ENCODE measurements around the gene UPF2. TPM values are rescaled to one million over a fixed set of nuclear protein-coding genes. Genes with fewer than 3 reads are reported as not detected.

Gene UPF2
- total and polyA plus RNA-seq, 10 of the 15 experiments (the other 5 are each of a cell fraction or from before 2014, with no cell fraction given), result 21.0 to 44.4 (median 25.9) TPM

DNA sequence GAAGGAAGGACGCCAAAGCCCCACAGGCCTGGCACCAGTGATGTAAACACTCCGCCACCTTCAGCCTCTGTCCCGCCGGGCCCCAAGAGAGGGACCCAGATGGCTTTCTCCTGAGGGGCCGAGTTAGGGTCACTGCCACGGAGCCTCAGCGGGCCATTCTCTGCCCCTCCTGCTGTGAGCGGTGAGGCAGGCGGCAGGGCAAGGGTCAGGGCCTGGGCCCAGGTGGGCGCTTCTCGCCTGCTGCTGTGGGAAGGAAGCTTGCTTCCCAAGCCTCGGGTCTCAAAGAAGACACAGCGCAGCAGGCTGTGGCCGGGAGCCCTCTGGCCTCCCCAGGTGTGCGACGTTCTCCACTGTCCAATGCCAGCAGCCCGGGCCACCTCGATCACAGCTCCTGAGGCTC is 134.7 kb downstream of the UPF2 start:
- Histone ChIP-seq H3K4me3 (no peak overlapping the region), H3K9ac (ENCODE audit: control insufficient read depth, insufficient read depth, low read length) (no peak overlapping the region), H3K27ac (ENCODE audit: control insufficient read depth, insufficient read depth) (no peak overlapping the region), H3K27me3 (replicated peaks in 1 of 2; ENCODE audit: control insufficient read depth in 2 of 2, insufficient read depth in 2 of 2, low read length in 1 of 2) (no peaks in the 10 kb centered on the region), H3K4me2 (ENCODE audit: control insufficient read depth, insufficient read depth) (no peak overlapping the region), H3K79me2 (ENCODE audit: control insufficient read depth, insufficient read depth, low read length) (no peaks in the 10 kb centered on the region), H3K36me3 (ENCODE audit: control insufficient read depth in 2 of 2, insufficient read depth in 2 of 2, low read length in 1 of 2) (no peaks in the 10 kb centered on the region), H2AFZ (ENCODE audit: control insufficient read depth, low read depth, low read length) (no peak overlapping the region), H4K20me1 (ENCODE audit: control insufficient read depth, insufficient read depth) (no peaks in the 10 kb centered on the region), H3K4me1 (ENCODE audit: control insufficient read depth, insufficient read depth, low read length) (peaks cover 3% of the 10 kb centered on the region; the same call in 1 of the 2 replicates), H3K9me3 (replicated peaks; ENCODE audit: control insufficient read depth, insufficient read depth, low read length) (no peaks in the 10 kb centered on the region)
- ChIA-PET POLR2A (no interaction called here), CTCF (no interaction called here), RAD21 (ENCODE audit: unreplicated experiment) (no interaction called here), SMC1A (ENCODE audit: uncharacterized antibody, unreplicated experiment) (no interaction called here)
- BruUV-seq (replicated peaks), result no TSS peak
- in situ Hi-C loops (cut with MboI) (no loop called here), intact Hi-C loops (cut with micrococcal nuclease; ENCODE audit: unreplicated experiment) (no loop called here)
- DNase-seq (ENCODE audit: low read depth, low spot score) (no peak), ATAC-seq (no peak), FAIRE-seq (no peak)
- WGBS (ENCODE audit: insufficient coverage, insufficient replicate concordance, low lambda C conversion rate, missing lambda C conversion rate), result 73% methylated on average over 12 of the region's 18 CpGs
- TF ChIP-seq RUNX3 (IDR thresholded peaks at IDR 0.05; ENCODE audit: low read length), result no peak
- TF ChIP-seq ZNF207 (IDR thresholded peaks at IDR 0.05; ENCODE audit: borderline replicate concordance), result no peak
- TF ChIP-seq, protein P1, sequence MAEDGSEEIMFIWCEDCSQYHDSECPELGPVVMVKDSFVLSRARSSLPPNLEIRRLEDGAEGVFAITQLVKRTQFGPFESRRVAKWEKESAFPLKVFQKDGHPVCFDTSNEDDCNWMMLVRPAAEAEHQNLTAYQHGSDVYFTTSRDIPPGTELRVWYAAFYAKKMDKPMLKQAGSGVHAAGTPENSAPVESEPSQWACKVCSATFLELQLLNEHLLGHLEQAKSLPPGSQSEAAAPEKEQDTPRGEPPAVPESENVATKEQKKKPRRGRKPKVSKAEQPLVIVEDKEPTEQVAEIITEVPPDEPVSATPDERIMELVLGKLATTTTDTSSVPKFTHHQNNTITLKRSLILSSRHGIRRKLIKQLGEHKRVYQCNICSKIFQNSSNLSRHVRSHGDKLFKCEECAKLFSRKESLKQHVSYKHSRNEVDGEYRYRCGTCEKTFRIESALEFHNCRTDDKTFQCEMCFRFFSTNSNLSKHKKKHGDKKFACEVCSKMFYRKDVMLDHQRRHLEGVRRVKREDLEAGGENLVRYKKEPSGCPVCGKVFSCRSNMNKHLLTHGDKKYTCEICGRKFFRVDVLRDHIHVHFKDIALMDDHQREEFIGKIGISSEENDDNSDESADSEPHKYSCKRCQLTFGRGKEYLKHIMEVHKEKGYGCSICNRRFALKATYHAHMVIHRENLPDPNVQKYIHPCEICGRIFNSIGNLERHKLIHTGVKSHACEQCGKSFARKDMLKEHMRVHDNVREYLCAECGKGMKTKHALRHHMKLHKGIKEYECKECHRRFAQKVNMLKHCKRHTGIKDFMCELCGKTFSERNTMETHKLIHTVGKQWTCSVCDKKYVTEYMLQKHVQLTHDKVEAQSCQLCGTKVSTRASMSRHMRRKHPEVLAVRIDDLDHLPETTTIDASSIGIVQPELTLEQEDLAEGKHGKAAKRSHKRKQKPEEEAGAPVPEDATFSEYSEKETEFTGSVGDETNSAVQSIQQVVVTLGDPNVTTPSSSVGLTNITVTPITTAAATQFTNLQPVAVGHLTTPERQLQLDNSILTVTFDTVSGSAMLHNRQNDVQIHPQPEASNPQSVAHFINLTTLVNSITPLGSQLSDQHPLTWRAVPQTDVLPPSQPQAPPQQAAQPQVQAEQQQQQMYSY (CRISPR knock-in tag; IDR thresholded peaks at IDR 0.05), result no peak
- TF ChIP-seq, protein P2, sequence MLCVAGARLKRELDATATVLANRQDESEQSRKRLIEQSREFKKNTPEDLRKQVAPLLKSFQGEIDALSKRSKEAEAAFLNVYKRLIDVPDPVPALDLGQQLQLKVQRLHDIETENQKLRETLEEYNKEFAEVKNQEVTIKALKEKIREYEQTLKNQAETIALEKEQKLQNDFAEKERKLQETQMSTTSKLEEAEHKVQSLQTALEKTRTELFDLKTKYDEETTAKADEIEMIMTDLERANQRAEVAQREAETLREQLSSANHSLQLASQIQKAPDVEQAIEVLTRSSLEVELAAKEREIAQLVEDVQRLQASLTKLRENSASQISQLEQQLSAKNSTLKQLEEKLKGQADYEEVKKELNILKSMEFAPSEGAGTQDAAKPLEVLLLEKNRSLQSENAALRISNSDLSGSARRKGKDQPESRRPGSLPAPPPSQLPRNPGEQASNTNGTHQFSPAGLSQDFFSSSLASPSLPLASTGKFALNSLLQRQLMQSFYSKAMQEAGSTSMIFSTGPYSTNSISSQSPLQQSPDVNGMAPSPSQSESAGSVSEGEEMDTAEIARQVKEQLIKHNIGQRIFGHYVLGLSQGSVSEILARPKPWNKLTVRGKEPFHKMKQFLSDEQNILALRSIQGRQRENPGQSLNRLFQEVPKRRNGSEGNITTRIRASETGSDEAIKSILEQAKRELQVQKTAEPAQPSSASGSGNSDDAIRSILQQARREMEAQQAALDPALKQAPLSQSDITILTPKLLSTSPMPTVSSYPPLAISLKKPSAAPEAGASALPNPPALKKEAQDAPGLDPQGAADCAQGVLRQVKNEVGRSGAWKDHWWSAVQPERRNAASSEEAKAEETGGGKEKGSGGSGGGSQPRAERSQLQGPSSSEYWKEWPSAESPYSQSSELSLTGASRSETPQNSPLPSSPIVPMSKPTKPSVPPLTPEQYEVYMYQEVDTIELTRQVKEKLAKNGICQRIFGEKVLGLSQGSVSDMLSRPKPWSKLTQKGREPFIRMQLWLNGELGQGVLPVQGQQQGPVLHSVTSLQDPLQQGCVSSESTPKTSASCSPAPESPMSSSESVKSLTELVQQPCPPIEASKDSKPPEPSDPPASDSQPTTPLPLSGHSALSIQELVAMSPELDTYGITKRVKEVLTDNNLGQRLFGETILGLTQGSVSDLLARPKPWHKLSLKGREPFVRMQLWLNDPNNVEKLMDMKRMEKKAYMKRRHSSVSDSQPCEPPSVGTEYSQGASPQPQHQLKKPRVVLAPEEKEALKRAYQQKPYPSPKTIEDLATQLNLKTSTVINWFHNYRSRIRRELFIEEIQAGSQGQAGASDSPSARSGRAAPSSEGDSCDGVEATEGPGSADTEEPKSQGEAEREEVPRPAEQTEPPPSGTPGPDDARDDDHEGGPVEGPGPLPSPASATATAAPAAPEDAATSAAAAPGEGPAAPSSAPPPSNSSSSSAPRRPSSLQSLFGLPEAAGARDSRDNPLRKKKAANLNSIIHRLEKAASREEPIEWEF (IDR thresholded peaks at IDR 0.05; ENCODE audit: insufficient replicate concordance, low read depth, low read length), result no peak
- TF ChIP-seq, protein P3, sequence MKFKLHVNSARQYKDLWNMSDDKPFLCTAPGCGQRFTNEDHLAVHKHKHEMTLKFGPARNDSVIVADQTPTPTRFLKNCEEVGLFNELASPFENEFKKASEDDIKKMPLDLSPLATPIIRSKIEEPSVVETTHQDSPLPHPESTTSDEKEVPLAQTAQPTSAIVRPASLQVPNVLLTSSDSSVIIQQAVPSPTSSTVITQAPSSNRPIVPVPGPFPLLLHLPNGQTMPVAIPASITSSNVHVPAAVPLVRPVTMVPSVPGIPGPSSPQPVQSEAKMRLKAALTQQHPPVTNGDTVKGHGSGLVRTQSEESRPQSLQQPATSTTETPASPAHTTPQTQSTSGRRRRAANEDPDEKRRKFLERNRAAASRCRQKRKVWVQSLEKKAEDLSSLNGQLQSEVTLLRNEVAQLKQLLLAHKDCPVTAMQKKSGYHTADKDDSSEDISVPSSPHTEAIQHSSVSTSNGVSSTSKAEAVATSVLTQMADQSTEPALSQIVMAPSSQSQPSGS (IDR thresholded peaks at IDR 0.05; ENCODE audit: low read length), result no peak
- TF ChIP-seq, protein P4, sequence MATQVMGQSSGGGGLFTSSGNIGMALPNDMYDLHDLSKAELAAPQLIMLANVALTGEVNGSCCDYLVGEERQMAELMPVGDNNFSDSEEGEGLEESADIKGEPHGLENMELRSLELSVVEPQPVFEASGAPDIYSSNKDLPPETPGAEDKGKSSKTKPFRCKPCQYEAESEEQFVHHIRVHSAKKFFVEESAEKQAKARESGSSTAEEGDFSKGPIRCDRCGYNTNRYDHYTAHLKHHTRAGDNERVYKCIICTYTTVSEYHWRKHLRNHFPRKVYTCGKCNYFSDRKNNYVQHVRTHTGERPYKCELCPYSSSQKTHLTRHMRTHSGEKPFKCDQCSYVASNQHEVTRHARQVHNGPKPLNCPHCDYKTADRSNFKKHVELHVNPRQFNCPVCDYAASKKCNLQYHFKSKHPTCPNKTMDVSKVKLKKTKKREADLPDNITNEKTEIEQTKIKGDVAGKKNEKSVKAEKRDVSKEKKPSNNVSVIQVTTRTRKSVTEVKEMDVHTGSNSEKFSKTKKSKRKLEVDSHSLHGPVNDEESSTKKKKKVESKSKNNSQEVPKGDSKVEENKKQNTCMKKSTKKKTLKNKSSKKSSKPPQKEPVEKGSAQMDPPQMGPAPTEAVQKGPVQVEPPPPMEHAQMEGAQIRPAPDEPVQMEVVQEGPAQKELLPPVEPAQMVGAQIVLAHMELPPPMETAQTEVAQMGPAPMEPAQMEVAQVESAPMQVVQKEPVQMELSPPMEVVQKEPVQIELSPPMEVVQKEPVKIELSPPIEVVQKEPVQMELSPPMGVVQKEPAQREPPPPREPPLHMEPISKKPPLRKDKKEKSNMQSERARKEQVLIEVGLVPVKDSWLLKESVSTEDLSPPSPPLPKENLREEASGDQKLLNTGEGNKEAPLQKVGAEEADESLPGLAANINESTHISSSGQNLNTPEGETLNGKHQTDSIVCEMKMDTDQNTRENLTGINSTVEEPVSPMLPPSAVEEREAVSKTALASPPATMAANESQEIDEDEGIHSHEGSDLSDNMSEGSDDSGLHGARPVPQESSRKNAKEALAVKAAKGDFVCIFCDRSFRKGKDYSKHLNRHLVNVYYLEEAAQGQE (IDR thresholded peaks at IDR 0.05; ENCODE audit: low read depth, low read length), result no peak
- TF ChIP-seq, protein P5, sequence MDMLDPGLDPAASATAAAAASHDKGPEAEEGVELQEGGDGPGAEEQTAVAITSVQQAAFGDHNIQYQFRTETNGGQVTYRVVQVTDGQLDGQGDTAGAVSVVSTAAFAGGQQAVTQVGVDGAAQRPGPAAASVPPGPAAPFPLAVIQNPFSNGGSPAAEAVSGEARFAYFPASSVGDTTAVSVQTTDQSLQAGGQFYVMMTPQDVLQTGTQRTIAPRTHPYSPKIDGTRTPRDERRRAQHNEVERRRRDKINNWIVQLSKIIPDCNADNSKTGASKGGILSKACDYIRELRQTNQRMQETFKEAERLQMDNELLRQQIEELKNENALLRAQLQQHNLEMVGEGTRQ (IDR thresholded peaks at IDR 0.05; ENCODE audit: borderline replicate concordance, low read depth, low read length), result no peak
- TF ChIP-seq TCF12 (IDR thresholded peaks at IDR 0.05; ENCODE audit: low read depth, low read length), result no peak

All from GM12878 (cell line).